Bronchial epithelial cell (primary cell): Measurements from ENCODE around the gene KLHL40. TPM values are rescaled to one million over a fixed set of nuclear protein-coding genes. Genes with fewer than 3 reads are reported as not detected.

Experiments used
- DNase-seq: peaks from one replicate; pipeline ENCODE4 v3.0.0-alpha.2; 2010; ENCODE audit warnings: low read depth
- FAIRE-seq: peaks from 2 replicates; lab custom pipeline; 2011; peaks lifted over from hg19 to GRCh38; lab: Jason Lieb, UNC
- H3K27me3 ChIP-seq: 2 replicates; pipeline ENCODE4 v1.5.1; 2011; ENCODE audit warnings: low read length; ENCODE audit not compliant: control insufficient read depth, insufficient read depth
- H3K36me3 ChIP-seq: 2 replicates; pipeline ENCODE4 v1.5.1; 2011; ENCODE audit warnings: low read length; ENCODE audit not compliant: control insufficient read depth, insufficient read depth
- H3K4me3 ChIP-seq: 2 replicates; pipeline ENCODE4 v1.5.1; 2011; ENCODE audit warnings: mild to moderate bottlenecking, low read depth, low read length, control low read depth
- CTCF ChIP-seq: IDR thresholded peaks from 2 replicates; pipeline ENCODE4 v1.5.1; 2011; ENCODE audit warnings: mild to moderate bottlenecking, moderate library complexity, low read length, control low read depth, inconsistent platforms; ENCODE audit not compliant: insufficient read depth, severe bottlenecking
- total RNA-seq: library from RNA; depleted of rRNA; stranded (reverse); fragments of >200 nt; gene quantifications from 2 replicates; pipeline ENCODE4 v1.2.1, GENCODE V29; 2014

Gene KLHL40
- total RNA-seq, 1 donor from 2014 or later = not detected

GRCh38 chr3:42729404-42730145 lies 44.2 kb downstream of the KLHL40 start:
- DNase-seq (no peak), FAIRE-seq (peak; percentile 62)
- TF ChIP-seq CTCF = no peak
- H3K36me3 ChIP-seq = no peaks in the 10 kb centered on the region
- no peak overlapping the region for H3K4me3 ChIP-seq
- peaks cover 2% of the 10 kb centered on the region for H3K27me3 ChIP-seq

- TF ChIP-seq CTCF = no peak
- H3K36me3 ChIP-seq = no peaks in the 10 kb centered on the region
- H3K4me3 ChIP-seq = no peak overlapping the region
- DNase-seq = no peak
- FAIRE-seq = no peak
- H3K27me3 ChIP-seq = peaks cover 4% of the 10 kb centered on the region
Measured at GRCh38 chr3:42730294-42730693, 45.0 kb downstream of the KLHL40 start.

- DNase-seq = no peak
- FAIRE-seq = no peak
- H3K4me3 ChIP-seq = no peak overlapping the region
- H3K27me3 ChIP-seq = peaks cover 4% of the 10 kb centered on the region
- TF ChIP-seq CTCF = no peak
- no peaks in the 10 kb centered on the region for H3K36me3 ChIP-seq
Measured at GRCh38 chr3:42730706-42731420, 45.5 kb downstream of the KLHL40 start.

DNA sequence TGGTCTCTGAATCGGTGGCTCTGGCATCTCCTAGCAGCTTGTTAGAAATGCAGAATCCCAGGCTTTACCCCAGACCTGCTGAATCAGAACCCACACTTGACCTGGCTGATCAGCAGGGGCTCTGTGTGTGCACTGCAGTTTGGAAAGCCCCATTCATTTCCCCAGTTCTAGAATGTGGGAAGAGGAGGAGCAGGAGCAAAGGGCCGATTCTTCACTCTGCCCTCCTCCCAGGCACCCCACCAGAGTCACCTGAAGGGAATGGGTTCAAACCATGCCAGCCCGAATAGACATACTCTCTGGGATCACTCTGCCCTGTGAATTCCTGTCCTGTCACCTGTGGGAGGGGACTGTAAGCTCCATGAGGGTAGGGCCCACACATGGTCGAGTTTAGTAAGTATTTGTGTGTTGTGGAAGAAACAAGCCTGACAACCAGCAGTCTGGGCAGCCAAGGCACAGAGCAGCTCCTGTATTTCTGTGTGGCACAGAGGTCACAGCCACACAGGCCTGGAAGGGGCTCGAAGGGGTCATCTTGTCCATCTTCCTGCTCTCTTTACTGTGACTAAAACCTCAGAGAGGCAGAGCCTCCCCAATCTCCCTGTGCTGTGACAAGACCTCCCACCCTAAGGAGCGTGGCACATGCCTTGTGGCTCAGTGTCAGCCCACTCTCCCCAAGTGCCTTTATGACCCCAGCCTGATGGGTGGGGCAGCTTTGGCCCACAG lies 46.3 kb downstream of the KLHL40 start:
- Histone ChIP-seq H3K27me3 (peaks cover 4% of the 10 kb centered on the region), H3K36me3 (no peaks in the 10 kb centered on the region), H3K4me3 (no peak overlapping the region)
- no peak for DNase-seq
- no peak for TF ChIP-seq CTCF
- FAIRE-seq = peak; percentile 36

GRCh38 chr3:42732196-42732828 lies 47.0 kb downstream of the KLHL40 start:
- Histone ChIP-seq H3K27me3 (peaks cover 4% of the 10 kb centered on the region), H3K4me3 (no peak overlapping the region), H3K36me3 (no peaks in the 10 kb centered on the region)
- no peak for TF ChIP-seq CTCF
- FAIRE-seq = no peak
- DNase-seq = no peak
